ENCODE results near the gene TTC34. TPM values are rescaled to one million over a fixed set of nuclear protein-coding genes. Genes with fewer than 3 reads are reported as not detected.

The TTC34 gene
- total RNA-seq, 1 experiment from 2014 or later = 1.3 TPM

DNA sequence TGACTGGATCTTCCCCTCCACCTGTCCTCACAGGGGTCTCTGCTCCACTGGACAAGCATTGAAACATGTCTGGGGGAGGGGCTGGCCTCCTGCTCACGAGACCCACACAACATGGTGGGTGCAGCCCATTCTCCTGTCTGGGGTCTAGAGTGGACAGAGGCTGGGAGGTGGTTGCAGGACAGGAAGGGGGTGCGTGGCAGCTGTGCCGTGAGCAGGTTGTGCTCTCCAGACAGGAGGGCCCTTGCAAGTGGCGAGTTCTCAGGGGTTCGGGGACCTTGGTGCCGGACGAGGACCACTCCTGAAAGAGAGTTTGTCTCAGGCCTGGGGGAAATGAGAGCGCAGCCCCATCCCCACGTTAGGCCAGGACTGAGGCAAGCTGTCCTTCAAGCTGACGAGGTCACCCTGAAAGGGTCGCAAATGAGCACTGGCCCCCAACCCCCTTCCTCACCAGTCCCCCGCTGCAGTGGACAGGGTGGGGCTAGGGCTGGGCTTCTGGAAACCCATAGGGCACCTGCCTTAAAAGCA lies 21.2 kb upstream of the TTC34 start (continued):
- TF ChIP-seq, protein P1, sequence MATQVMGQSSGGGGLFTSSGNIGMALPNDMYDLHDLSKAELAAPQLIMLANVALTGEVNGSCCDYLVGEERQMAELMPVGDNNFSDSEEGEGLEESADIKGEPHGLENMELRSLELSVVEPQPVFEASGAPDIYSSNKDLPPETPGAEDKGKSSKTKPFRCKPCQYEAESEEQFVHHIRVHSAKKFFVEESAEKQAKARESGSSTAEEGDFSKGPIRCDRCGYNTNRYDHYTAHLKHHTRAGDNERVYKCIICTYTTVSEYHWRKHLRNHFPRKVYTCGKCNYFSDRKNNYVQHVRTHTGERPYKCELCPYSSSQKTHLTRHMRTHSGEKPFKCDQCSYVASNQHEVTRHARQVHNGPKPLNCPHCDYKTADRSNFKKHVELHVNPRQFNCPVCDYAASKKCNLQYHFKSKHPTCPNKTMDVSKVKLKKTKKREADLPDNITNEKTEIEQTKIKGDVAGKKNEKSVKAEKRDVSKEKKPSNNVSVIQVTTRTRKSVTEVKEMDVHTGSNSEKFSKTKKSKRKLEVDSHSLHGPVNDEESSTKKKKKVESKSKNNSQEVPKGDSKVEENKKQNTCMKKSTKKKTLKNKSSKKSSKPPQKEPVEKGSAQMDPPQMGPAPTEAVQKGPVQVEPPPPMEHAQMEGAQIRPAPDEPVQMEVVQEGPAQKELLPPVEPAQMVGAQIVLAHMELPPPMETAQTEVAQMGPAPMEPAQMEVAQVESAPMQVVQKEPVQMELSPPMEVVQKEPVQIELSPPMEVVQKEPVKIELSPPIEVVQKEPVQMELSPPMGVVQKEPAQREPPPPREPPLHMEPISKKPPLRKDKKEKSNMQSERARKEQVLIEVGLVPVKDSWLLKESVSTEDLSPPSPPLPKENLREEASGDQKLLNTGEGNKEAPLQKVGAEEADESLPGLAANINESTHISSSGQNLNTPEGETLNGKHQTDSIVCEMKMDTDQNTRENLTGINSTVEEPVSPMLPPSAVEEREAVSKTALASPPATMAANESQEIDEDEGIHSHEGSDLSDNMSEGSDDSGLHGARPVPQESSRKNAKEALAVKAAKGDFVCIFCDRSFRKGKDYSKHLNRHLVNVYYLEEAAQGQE (IDR thresholded peaks at IDR 0.05; ENCODE audit: low read depth) = no peak
- TF ChIP-seq ZFX (IDR thresholded peaks at IDR 0.05) = no peak
- TF ChIP-seq, protein P2, sequence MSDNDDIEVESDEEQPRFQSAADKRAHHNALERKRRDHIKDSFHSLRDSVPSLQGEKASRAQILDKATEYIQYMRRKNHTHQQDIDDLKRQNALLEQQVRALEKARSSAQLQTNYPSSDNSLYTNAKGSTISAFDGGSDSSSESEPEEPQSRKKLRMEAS (IDR thresholded peaks at IDR 0.05) = no peak

DNA sequence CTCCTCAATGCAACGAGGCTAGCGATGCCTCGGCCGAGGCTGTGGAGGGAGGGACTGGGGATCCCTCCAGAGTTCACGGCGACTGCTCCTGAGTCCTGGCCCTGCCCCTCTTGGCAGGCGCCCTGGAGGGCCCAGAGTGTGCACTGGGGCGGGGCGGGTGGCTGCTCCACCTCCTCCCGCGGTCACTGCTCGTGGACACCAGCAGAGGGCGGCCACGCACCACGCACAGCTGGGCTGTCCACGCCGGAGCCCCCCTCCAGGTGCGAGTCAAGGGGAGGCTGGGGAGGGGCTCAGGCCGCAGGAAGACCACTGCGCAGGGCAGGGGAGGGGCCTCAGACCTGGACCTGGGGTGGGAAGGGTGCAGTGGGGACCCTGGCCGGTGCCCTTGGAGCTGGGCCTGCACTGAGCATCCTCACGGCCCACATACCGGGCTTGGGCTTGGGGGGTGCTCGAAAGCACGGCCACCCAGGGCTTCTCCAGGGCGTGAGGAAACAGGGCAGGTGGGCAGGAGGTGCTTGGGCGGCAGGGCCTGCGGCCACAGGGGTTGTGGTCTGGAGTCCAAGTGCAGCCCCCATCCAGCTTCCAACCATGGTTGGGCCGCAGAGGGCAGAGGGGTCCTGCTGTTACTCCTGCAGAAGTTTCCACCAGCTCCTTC lies 20.6 kb upstream of the TTC34 start:
- Histone ChIP-seq H3K4me3 (replicated peaks in 1 of 2; ENCODE audit: low read depth in 1 of 2, low read length in 2 of 2) (no peak overlapping the region), H3K27me3 (ENCODE audit: insufficient read depth, low read length) (no peaks in the 10 kb centered on the region), H3K9me3 (ENCODE audit: control insufficient read depth in 1 of 2, insufficient read depth in 1 of 2, low read depth in 1 of 2, low read length in 2 of 2) (no peaks in the 10 kb centered on the region), H3K27ac (ENCODE audit: low read depth, low read length) (no peak overlapping the region), H3K4me1 (ENCODE audit: control insufficient read depth in 1 of 2, insufficient read depth in 2 of 2, low read length in 2 of 2) (0 out of 4 replicates have a peak, but pooled peaks cover 0 to 2% of the 10 kb centered on the region in 2 experiments), H3K36me3 (ENCODE audit: control insufficient read depth in 1 of 2, insufficient read depth in 2 of 2, low read length in 2 of 2) (no peaks in the 10 kb centered on the region), H2AFZ (ENCODE audit: low read depth, low read length, poor library complexity, severe bottlenecking) (no peak overlapping the region), H3K9ac (ENCODE audit: low read length) (no peak overlapping the region), H4K20me1 (ENCODE audit: insufficient read depth) (no peaks in the 10 kb centered on the region), H3K4me2 (ENCODE audit: low read length) (no peak overlapping the region), H3K79me2 (ENCODE audit: insufficient read depth, low read length) (no peaks in the 10 kb centered on the region), H3K9me2 (ENCODE audit: insufficient read depth) (no peaks in the 10 kb centered on the region)
- BruUV-seq (replicated peaks) = no TSS peak
- intact Hi-C loops (cut with micrococcal nuclease) = loop anchor here (1.0 to 5.0 kb wide), 3 partner anchors 101 to 602 kb away; no protein-coding TSS in a partner anchor
- CTCF ChIA-PET = interaction anchor here (0.6 to 2.4 kb wide), 5 partner anchors 100 to 797 kb away, joined by 3 to 17 read pairs (median 6); no protein-coding TSS in a partner anchor
- POLR2A ChIA-PET = no interaction called here
- ATAC-seq (peak; percentile 99), DNase-seq (ENCODE audit: low read depth, low spot score) (no peak)
- RAD21 ChIA-PET (ENCODE audit: low non-redundant PET in 1 of 2, low total read pairs in 2 of 2, uncharacterized antibody in 2 of 2, unreplicated experiment in 2 of 2) = interaction anchor here in 1 of 2 experiments (0.6 kb wide), 1 partner anchor 603 kb away, joined by 3 read pairs; no protein-coding TSS in a partner anchor
- TF ChIP-seq SRF (IDR thresholded peaks at IDR 0.05; ENCODE audit: low read depth) (no peak), CBX3 (IDR thresholded peaks at IDR 0.05; ENCODE audit: low read depth) (no peak), RAD21 (IDR thresholded peaks at IDR 0.05; ENCODE audit: low read depth) (peak; percentile 91), EZH2 (IDR thresholded peaks at IDR 0.05) (no peak), JUND (IDR thresholded peaks at IDR 0.05) (no peak)
- TF ChIP-seq, protein P3, sequence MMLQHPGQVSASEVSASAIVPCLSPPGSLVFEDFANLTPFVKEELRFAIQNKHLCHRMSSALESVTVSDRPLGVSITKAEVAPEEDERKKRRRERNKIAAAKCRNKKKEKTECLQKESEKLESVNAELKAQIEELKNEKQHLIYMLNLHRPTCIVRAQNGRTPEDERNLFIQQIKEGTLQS (IDR thresholded peaks at IDR 0.05) = no peak
- TF ChIP-seq, protein P4, sequence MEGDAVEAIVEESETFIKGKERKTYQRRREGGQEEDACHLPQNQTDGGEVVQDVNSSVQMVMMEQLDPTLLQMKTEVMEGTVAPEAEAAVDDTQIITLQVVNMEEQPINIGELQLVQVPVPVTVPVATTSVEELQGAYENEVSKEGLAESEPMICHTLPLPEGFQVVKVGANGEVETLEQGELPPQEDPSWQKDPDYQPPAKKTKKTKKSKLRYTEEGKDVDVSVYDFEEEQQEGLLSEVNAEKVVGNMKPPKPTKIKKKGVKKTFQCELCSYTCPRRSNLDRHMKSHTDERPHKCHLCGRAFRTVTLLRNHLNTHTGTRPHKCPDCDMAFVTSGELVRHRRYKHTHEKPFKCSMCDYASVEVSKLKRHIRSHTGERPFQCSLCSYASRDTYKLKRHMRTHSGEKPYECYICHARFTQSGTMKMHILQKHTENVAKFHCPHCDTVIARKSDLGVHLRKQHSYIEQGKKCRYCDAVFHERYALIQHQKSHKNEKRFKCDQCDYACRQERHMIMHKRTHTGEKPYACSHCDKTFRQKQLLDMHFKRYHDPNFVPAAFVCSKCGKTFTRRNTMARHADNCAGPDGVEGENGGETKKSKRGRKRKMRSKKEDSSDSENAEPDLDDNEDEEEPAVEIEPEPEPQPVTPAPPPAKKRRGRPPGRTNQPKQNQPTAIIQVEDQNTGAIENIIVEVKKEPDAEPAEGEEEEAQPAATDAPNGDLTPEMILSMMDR (IDR thresholded peaks at IDR 0.05 in 2 of 3, conservative IDR thresholded peaks at IDR 0.05 in 1 of 3; ENCODE audit: borderline replicate concordance in 1 of 3, insufficient read depth in 1 of 3, low read depth in 2 of 3, low read length in 2 of 3) = peak; percentile 62 to 71 (median 70)
- TF ChIP-seq, protein P1 (IDR thresholded peaks at IDR 0.05; ENCODE audit: low read depth) = no peak
